NCI-H2227 treated with DMSO at 0.1 percent for 48 hours (cell line): Measurements from ENCODE around the gene PCNT.
"Not testable (repeated sequence)": the region's sequence is repeated elsewhere in the genome, so short reads cannot be mapped to it uniquely, and the experiment has no call there.

Source experiments
- DNase-seq: peaks from one replicate; lab custom pipeline; 2025; lab: John Stamatoyannopoulos, UW

Gene PCNT

DNA sequence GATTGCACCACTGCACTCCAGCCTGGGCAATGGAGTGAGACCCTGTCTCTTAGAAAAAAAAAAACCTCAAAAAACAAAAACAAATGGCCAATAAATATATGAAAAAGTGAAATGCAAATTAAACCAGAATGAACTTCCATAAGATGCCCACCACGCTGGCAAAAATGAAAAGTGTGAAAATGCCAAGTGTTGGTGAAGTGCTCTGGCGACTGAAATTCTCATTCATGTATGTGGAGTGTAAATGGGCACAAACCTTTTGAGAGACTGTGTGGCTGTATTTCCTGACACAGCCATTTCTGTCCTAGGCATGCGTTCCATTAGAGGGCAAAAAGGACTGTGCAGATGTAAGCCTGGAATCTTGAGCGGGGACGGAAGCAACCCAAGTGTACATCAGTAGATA lies 19.5 kb upstream of the PCNT start:
- no peak for DNase-seq

DNA sequence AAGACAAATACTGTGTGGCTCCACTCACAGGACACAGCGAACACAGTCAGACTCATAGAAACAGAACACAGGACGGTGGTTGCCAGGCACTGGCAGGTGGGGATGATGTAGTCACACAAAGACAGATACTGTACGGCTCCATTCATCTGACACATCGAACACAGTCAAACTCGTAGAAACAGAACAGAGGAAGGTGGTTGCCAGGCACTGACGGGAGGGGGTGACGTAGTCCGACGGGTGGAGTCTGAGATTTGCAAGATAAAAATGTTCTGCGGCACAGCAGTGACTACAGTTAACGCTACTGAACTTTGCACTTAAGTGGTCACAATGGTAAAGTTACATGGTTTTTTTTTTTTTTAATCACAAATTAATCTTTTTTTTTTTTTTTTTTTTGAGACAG lies 19.0 kb upstream of the PCNT start:
- DNase-seq: no peak

DNA sequence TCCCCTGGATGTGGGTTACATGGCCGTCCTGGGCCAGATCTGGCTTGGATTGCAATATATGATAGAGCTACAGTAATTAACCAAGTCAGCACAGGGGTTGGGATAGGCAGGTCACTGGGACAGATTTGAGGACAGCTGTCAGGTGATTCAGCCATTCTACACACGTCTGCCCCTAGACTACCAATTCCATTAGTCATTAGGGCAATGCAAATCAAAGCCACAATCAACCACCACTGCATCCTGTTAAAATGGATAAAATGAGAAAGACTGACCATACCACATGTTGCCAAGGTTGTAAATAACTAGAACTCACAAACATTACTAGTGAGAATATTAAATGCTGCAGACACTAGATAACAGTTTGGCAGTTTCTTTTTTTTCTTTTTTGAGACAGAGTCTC lies 16.3 kb upstream of the PCNT start:
- no peak for DNase-seq

DNA sequence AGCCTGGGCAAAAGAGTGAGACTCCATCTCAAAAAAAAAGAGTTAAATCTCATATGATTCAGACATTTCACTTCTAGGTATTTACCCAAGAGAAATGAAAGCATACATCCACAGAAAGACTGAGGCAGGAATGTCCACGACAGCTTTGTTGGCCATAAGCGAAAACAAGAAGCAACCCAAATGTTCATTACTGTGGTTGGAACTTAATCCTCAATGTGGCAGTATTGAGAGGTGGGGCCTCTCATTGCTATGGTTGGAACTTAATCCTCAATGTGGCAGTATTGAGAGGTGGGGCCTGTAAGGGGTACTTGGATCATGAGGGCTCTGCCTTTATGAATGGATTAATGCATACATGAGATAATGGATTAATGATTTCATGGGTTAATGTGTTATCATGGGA lies 15.5 kb upstream of the PCNT start:
- DNase-seq: no peak

DNA sequence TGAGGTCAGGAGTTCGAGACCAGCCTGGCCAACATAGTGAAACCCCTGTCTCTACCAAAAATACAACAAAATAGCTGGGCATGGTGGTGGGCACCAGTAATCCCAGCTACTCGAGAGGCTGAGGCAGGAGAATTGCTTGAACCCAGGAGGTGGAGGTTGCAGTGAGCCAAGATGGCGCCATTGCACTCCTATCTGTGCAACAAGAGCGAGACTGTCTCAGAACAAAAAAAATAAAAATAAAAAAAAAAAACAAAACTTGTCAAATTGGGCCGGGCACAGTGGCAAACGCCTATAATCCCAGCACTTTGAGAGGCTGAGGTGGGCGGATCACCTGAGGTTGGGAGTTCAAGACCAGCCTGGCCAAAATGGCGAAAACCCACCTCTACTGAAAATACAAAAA lies 13.7 kb upstream of the PCNT start:
- DNase-seq: not testable (repeated sequence)

DNA sequence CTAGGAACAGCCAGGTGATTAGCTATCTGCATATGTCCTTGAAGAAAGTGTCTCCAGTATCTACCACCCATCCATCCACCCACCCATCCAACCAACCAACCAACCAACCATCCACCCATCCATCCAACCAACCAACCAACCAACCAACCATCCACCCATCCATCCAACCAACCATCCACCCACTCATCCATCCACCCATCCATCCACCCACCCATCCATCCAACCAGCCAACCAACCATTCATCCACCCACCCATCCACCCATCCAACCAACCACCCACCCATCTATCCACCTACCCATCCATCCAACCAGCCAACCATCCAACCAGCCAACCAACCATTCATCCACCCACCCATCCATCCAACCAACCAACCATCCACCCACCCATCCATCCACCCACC lies 12.4 kb upstream of the PCNT start:
- DNase-seq: no peak

DNA sequence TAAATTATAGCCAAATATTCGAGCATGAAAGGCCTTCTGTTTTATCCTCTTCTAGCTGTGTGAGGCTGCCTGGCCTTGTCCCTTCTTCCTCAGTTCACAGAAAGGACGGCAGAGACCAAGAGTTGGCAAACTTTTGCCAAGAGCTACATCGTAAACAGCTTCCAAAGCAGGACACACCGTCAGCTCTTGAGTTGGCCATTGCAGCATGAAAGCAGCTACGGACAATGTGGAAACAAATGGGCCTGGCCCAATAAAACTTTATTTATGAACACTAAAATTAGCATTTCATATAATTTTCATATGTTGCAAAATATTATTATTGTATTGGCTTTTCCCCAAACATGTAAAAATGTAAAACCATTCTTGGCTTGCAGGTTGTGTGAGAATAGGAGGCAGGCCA lies 11.0 kb upstream of the PCNT start:
- DNase-seq: no peak

DNA sequence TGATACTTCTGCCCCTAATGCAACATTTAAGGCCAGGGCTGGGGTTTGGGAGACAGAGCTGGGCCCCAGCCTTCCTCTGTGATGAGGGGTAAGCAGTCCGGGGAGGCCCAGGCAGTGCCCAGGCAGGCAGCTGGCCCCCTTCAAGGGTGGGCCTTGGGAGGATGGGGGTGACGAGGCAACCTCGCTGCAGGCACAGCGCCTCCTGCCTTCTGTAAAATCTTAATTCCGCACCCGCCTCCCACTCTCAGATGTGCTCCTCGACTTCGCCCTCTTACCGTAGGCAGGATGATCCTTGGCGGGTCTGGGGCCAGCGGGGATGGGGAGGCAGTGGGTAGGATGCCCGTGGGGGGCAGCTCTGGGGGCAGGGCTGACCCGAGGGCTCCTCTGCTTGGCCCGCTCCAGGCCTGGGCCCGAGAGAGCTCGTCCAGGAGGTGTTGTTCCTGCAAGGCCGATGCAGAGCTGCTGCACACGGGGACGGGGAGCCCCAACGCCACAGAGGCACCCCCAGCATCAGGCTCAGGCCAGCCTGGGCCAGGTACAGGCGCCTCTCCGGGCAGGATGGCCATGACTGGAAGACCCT lies 9.4 kb upstream of the PCNT start:
- no peak for DNase-seq

DNA sequence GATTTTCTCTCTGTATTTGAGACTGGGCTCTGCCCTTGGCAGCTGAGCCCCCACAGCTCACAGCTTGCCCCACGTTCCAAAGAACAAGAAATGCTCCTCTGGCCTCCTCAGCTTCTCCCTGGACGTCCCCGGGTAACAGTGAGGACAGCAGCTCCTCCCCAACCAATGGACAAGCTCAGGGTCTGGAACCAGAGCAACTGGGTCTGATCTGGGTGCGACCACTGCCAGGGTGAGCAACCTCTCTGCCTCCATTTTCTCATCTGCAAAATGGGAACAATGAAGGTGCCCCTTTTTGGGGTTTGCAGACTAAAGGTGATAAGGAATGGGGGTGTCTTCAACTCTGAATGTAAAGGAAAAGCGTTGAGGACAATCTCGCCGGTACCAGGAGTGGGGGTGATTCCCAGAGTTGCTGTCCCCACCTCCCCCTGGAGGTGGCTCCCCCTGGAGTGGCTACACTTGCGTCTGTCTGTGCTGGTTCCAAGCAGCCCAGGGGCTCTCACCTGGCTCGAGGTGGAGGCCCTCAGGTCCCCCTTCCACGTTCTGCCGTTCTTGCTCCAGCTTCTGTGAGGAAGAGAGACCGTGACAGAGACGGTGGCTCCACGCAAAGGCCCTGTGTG lies 7.1 kb upstream of the PCNT start:
- no peak for DNase-seq

DNA sequence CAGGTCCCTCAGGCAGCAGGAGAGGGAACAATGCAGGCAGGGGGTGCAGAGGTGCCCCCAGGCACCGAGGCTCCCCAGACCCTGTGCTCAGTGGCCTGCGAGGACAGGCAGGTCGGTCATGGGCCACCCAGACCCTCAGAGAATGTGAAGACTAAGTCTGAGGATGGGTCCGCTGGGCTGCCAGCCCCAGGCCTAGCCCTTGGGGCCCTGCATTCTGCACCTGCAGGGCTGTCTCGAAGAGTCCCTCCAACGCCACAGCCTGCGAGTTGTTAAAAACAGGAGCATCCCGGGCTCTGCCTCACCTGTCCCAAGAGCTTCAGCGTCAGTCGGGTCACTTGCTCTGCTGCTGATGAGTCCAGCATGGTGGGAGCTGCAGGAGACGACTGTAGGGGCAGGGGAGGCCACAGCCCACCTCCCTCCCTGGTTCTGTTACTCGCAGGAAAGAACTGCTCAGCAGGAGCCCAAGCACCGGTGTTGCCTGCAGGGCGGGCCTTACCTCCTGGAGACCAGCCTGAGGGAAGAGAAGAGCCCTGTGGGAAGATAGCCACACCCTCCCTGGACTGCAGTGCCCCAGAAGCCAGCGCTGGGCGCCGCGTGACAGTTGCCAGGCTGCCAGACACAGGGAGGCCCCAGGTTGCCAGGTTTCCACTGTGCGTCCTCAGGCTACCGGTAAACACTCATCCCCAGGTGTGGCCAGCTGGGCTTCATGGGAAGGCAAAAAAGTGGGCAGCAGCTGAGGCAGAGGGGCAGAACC lies 6.1 kb upstream of the PCNT start:
- no peak for DNase-seq

DNA sequence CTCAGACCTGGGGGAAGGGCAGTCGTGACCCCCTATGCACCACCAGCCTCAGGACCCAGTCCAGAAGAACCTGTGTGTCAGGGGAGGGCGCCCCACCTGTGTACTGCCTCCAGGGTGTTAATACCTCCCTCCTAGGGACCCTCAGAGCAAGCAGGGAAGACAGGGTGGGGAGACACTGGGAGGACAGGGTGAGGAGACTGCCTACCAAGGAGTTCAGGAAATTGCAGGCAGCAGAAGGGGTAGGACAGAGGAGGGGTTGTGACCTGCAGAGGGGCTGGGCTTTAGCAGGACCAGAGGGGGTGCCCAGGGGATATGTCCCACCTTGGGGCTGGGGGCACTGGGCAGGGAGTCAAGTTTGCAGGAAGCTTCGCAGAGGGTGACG lies 5.5 kb upstream of the PCNT start:
- no peak for DNase-seq

DNA sequence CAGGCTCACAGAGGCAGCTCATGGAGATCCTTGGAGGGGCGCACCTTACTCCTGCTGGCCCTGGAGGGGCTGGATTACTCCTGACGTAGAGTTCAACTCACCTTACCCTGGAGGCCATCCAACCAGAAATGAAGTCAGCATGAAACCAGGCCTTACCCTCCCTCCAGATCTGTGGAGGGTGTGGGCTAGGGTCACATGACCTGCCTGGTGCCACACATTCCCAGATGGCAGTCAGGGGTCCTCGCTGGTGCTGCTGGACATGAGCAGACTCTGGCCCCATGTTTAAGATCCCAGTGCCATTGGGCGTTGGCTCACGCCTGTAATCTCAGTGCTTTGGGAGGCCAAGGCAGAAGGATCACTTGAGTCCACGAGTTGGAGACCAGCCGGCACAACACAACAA lies 4.8 kb upstream of the PCNT start:
- no peak for DNase-seq

DNA sequence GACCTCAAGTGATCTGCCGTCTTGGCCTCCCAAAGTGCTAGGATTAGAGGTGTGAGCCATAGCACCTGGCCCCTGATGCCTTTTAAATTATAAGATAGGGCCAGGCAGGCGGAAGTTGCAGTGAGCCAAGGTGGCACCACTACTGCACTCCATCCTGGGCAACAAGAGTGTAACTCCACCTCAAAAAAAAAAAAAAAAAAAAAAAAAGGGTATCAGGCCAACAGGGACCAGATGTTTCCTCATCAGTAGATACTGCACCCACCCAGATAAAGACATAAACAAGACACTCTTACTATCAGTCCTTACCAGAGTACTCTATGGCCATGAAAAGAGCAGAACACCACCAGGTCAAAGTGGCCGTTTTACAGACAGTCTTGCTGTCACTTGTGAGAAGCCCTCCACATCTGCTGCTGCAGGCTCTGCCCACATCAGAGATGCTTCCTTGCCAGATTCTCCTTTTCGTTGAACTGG lies 3.6 kb upstream of the PCNT start:
- DNase-seq: no peak

DNA sequence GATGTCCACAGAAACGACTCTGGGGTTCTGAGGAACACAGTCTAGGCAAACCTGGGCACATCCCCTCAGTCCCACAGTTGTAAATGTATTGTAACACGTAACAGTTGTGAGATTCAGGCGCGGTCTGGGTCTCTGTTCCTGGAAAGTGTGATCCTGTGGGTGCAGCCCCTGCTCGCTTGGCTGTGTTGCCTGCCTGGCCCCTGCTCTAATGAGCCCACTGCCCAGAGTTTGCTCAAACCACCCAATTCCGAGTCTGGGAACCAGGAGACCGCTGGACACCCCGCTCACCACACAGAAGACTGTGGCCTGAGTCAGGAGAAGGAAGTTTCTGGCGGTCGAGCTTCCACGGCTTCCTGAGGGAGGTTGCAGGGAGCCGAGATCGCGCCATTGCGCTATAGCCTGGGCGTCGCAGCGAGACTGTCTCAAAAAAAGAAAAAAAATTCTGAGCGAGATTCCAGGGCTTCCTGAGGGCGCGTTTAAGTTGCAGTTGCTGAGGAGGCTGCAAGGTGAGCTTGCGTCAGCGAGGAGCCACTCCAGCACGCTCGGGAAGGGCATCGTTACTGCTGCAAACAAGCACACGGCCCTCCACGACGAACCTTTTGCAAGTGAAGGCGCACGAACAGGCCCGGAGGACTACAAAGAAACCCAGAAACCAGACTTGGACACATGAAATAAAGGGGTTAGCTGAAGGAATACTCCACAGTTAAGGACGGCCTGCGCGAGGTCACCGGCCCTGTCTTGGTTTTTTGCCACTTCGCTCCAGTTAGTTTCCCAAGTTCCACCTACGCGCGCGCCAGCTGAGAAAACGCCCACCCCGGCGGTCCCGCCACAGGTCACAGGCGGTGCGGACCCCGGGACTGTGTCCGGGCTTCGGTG lies 1.4 kb upstream of the PCNT start:
- no peak for DNase-seq

DNA sequence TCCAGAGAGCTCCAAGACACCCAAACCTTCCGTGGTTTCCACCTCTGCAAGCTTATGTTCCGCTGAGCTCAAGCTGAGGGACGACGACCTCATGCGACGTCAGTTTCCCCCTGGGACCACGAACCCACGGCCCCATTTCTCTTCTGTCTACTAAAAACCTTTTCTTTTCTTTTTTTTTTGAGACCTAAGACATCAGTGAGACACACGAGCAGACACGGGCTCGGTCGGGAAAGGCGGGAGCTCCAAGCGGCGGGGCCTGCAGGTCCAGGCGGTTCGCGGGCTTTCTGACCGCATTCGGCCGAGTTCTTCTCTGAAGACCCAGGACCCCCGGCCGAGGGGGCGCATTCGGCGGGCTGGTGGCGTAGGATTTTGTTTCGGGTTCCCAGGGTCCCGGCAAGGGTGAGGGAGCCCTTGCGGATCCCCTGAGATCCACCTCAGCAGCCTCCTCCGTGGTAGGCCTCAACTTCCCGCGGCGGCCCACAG lies 688 bp upstream of the PCNT start:
- no peak for DNase-seq

DNA sequence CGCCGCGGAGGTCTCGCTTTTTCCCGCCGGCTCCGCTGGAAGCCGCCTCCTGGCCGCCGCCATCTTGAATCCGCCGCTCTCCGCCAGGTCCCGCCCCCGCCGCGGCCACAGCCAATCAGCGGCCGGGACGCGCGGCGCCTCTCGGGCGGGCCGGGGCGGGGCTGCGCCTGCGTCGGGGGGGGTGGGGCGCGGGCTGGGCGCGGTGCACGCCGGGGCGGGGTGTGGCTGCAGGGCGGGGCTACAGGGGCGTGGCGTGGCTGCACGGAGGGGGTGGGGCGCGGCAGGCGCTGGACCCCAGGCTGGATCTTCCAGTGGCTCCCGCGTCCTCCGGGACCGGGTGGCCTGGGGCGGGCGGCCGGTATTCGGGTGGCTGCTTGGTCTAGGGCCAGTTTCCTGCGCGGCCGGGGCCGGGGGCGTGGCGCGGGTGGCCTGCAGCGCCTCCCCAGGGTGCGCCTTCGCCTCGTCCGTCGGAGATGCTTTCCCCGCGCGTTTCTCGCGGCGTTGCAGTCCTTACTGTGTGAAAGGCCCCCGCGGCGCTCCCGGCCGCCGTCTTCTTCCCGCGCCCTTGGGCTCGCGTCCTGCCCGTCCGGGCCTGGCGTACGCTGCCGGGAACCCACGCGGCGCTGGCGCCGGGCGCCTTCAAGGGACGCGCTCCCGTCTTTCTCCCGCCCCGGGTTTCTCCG lies 575 bp downstream of the PCNT start:
- DNase-seq: peak; percentile 81

DNA sequence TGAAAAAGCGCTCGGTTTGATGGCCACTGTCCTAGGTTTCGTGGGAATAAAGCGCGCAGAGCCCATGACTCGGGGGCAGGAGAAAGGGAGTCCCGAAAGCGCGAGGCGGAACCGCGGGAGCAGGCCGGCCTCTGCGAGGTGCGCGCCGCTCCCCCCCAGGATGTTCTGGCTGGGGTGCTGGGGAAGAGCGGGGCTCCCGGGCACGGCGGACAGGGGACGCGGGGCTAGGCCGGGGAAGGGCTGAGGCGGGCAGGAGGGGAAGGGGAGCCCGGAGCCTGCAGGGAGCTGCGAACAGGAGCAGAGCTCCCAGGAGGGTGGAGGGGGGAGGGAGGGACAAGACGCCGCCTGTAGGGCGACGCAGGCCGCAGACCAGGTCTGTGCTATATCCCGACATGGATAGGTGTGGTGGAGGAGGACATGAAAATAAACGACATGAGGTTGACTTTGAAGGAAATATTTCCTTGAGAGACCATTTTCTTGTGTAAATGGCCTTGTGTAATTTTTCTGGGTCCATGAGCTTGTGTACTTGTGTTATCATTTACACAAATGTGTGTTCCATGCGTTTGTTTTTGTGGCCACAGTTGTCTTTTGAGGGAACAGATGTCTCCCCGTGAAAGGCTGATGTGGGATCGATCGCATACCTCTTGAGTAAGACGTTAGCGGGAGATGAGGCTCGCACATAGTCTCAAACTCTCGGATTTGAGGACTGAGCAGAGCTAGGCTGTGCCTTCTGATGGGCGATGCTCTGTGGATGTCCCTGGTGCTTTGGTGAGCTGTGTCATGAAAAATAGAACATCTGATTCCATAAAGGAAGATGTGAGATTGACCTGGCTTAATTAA lies 1.3 kb downstream of the PCNT start:
- peak; percentile 36 for DNase-seq

DNA sequence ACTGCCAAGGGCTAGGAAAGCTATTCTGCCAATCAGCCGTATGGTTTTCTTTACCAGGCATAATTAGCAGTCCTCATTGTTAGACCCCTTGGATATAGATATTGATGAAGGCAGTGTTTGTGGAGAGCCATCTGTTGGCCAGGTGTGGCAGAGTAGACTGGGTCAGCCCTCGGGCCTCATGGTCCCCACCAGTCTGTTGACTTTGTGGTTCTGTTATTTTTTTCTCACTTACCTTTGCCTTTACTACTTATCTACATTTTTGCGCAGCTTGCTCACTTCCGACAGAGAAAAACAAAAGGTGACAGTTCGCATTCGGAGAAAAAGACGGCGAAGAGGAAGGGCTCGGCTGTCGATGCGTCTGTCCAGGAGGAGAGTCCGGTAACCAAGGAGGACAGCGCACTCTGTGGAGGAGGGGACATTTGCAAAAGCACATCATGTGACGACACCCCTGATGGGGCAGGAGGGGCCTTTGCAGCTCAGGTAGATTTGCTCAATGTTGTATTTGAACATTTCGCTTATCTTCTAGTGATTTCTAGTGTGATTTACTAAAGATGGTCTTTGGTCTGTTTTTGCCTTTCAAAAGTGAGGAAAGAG lies 2.3 kb downstream of the PCNT start:
- no peak for DNase-seq

DNA sequence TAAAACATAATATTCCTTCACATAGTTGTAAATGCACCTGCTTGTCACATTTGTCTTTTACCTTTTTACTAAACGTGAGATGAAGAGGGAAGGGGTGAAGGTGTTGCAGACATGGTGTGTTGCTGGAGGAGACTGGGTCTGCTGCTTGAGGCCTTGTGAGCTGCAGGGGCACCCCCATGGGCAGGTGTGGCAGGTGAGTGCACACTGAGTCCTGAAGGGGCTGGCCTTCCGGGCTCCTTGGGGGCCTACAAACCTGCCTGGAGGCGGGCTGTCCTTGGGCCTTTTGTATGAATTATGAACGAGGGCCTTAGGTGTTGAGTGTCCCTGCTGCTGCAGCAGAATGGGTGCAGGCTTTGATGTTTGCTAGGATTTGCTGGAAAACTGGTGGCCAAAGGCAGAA lies 3.8 kb downstream of the PCNT start:
- DNase-seq: no peak

DNA sequence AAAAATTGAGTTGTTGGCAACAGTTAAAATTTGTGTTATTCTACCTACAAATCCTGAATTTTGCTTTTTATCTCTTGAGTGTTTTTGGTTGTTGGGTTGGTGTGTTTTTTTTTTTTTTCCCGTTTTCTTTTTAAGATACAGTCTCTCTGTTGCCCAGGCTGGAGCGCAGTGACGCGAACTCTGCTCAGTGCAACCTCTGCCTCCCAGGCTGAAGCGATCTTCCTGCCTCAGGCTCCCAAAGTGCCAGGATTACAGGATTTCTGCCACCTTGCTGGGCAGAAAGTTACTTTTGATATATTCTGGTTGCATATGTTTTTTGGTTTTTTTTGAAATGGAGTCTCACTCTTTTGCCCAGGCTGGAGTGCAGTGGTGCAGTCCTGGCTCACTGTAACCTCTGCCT lies 4.2 kb downstream of the PCNT start:
- no peak for DNase-seq

DNA sequence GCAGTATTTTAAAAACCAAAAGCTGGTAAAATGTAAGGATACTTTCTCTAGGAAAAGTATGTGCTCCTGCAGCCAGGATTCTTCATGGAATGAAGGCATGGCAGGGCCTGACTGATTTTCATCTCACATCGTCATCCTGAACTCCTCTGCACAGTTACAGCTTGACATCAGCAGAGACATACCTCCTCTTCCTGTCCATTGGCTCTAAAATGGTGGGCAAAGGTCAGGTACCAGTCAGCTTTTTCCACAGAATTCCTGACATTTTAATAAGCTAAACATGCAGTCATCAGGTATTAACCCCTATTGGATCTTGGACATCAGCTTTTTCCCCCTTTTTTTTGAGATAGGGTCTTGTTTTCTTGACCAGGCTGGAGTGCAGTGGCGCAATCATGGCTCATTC lies 5.8 kb downstream of the PCNT start:
- no peak for DNase-seq
